Measurements from ENCODE around the gene DNAH6.
"Not testable (repeated sequence)": the region's sequence is repeated elsewhere in the genome, so short reads cannot be mapped to it uniquely, and the experiment has no call there.

The DNAH6 gene

DNA sequence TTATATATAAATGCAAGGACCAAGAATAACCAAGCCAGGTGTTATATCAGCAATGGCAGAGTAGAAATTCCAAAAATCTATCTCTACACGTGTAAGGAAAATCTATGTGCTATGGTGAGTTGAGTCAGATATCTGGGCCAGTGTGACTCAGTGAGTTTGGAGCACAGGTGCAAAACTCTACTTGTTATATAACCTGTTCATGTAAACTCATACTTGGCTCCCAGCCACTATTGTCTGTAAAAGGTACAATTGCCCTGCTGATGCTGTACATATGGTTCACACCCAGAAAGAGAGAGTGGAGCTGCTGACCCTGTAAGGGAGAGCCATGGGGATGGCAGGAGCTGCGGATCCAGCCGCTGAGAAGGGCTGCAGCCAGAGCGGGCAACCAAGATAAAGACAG, 252.5 kb downstream of the DNAH6 start:
- no peak for DNase-seq

DNA sequence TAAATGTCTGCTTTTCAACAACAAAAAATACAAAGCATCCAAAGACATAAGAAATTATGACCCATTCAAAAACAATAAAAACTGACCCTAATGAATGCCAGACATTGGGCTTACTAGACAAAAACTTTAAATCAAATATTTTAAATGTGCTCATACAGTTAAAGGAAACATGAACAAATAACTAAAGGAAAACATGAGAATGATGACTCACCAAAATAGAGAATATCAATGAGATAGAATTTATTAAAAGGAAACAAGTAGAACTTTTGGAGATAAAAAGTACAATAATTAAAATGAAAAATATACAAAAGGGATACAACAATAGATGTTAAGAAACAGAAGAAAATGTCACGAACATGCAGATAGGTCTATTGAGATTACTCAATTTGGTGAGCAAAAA, 254.0 kb downstream of the DNAH6 start:
- no peak for DNase-seq

DNA sequence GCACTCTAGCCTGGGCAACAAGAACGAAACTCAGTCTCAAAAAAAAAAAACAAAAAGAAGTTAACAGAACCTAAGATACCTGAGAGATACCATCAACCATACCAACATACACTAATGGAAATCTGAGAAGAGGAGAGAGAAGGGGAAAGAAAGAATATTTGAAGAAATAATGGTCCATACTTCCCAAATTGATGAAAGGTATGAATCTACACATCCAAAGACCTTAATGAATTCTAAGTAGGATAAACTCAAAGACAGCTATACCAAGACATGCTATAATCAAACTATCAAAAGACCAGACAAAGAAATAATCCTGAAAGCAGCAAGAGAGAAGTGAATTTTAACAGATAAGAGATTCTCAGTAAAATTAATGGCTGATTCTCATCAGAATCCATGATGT, 255.0 kb downstream of the DNAH6 start:
- DNase-seq, result no peak

DNA sequence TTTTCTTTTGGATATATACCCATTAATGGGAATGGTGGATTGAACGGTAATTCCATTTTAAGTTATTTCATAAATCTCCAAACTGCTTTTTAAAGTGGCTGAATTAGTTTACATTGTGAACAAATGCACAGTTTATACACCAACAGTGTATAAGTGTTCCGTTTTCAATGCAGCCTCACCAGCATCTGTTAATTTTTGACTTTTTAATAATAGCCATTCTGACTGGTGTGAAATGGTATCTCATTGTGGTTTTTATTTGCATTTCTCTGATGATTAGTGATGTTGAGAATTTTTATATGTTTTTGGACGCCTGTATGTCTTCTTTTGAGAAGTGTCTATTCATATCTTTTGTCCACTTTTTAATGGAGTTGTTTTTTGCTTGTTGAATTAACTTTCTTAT, 257.3 kb downstream of the DNAH6 start:
- DNase-seq, result not testable (repeated sequence)

DNA sequence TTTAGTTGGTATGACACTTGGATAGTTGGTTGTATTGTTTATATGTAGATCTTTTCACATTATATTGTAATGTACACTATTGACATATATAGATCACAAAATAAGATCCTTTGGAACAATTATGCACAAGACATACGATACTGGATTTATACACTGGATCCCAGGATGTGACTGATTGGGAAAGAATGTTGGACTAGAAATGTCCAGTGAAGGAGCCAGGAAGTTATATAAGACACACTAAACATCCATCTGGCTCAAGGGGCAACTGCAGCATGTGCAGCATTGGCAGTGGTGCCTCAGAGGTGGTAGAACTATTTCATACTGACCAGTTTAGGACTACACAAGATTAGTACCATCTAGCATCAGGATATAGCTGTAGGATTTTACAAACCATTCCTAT, 259.7 kb downstream of the DNAH6 start:
- no peak for DNase-seq

DNA sequence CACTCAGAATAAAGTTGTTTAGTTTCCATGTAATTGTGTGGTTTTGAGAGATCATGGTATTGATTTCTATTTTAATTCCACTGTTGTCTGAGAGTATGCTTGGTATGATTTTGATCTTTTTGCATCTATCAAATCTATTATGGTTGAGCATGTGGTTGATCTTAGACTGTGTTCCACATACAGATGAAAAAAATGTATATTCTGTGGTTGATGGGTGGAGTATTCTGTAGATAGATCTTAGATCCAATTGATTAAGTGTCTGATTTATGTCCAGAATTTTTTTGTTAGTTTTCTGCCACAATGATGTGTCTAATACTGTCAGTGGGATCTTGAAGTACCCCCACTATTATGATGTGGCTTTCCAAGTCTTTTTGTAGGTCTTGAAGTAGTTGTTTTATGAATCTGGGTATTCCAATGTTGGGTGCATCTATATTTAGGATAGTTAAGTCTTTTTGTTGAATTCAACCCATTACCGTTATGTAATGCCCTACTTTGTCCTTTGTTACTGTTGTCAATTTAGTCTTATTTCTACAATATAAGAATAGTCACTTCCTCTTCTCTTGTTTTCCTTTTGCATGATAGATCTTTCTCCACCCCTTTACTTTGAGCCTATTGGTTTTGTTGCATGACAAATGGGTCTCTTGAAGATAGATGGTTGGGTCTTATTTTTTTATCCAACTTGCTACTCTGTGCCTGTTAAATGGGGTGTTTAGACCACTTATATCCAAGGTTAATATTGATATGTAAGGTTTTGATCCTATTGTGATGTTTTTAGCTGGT, 262.8 kb downstream of the DNAH6 start:
- DNase-seq, result no peak

DNA sequence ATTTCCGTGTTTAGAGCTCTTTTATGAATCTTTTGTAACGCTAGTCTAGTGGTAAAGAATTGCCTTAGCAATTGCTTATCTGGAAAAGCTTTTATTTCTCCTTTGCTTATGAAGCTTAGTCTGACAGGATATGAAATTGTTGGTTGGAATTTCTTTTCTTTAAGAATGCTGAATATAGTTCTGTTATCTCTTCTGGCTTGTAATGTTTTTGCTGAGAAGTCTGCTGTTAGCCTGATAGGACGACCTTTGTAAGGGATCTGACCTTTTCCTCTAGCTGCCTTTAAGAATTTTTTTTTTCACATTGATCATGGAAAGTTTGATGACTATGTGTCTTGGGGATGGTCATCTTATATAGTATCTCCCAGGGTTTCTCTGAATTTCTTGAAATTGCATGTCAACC, 263.5 kb downstream of the DNAH6 start:
- DNase-seq, result no peak

DNA sequence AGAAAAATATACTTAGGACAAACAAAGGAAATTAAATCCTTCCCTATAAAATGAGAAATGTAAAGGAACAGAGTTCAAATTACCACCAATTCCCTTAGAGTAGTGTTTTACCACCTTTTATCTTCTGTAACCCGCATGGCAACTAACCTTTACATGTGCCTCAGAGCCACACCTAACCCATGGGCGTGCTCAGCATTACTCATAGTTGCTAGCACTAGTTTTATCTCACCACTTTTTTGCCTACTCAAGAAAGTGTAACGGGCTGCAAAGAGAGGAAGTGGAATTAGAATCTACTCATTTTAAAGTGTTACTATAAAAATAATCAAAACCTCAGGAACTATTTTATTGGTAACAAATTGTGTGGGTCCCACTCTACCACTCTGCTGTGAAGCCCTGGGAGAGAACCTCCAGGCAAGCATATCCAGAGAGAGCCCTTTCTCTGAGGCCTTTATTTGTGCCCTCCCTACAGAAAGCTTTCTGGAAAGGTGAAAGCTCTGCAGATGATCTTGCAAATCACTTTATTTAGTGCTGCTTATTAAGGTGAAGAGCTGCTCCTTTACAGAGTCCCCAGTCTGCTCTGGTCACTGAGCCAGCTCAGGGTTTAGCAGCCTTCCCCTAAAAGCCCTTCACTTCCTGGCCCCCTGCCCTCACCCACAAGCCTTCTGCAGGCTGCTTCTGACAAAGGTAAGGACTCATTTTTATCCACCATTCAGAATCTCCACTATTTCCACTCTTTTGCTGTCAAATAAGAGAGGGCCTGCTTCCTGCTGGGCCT, 265.8 kb downstream of the DNAH6 start:
- DNase-seq, result no peak

DNA sequence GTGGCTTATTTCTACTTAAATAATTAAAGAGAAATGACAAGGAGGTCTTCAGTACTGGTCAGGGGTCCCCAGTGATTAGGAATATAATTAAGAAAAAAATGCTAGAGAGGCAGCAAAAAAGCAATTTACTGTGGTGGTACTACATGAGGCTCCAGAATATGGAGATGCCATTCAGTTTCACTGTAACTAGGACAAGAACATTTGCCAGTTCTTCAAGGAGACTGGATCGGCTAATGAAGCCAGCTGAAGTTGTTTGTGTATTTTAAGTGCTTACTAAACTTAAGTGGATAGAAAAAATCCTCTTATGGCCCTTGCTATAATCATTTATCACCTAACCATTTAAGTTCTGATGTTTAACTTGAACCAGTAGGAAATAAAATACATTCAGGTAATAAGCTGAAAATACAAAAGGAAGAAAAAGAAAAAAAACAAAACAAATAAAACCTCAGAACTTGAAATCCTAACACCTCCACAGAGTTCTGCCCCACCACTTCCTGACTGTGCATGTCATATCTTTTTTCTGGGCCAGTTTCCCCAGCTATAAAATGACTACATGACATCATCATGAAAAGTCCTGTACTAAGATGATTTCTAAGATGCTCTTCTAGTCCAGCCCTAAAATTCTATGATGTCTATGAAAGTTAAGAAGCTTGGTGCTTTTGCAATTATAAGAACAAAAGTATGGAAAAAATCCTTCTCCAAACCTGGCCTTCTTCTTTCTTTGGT, 266.6 kb downstream of the DNAH6 start:
- no peak for DNase-seq

DNA sequence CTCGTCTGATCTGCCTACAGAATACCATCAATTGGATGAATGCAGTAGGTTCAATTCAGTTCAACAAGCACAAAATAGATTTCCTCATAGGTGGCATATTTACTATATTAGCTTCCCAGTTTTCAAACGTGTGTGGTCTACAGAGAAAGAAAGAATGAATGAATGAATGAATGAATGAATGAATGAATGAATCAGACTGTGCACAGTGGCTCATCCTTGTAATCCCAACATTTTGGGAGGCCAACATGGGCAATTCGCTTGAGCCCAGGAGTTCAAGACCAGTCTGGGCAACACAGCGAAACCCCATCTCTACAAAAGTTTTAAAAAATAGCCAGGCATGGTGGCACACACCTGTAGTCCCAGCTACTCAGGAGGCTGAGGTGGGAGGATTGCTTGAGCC, 269.7 kb downstream of the DNAH6 start:
- no peak for DNase-seq

DNA sequence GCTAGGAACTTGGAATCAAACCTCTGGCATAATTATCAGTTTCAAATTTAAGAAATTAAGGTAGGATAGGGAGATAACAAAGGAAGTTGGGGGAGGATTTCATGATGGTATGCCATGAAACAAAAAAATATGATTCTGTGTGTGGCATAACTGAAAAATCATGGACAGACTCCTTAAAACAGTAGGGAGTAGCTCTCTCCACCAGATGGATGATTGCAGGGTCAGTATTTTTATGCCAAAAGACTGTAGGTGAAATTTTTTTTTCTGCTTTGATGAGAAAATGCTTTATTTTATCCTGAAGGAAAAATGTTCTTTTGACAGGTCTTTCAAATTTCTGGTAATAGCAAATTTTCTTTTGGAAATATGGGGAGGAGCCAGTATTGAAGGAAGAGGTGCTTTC, 270.3 kb downstream of the DNAH6 start:
- no peak for DNase-seq

DNA sequence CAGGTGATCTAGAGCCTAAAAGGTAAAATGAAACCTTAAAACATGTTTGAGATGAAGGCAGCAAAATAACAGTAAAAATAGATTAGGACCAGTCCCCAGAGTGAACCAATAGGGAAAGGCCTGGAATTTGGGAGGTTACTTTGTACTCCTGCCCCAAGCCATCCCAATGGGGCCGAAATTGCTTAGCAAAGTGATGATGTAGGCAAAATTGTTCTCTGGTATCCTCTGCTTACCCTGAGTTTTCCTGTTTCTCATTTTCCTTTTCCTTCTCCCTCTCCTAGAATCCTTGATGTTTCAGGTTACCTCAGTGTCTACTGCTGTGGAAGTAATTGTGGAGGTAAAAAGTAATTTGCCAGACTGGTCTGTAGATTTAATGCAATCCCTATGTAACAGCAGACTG, 271.7 kb downstream of the DNAH6 start:
- DNase-seq, result no peak

DNA sequence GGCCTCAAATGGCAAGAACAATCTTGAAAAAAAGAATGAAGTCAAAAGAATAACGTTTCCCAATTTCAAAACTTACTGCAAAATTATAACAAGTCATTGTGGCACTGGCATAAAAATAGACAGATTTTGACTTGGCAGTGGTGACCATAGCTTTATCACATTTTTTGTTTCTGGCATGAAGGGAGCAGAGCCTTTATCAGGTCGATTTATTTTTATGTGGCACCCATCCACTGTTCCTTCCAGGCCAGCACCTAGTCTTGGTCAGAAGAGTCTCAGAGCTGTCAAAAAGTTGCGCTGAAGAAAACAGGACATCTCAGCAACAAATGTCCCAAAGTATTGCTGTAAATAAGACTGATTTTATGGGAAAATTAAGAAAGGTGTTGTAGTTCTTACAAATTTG, 272.2 kb downstream of the DNAH6 start:
- DNase-seq, result no peak

DNA sequence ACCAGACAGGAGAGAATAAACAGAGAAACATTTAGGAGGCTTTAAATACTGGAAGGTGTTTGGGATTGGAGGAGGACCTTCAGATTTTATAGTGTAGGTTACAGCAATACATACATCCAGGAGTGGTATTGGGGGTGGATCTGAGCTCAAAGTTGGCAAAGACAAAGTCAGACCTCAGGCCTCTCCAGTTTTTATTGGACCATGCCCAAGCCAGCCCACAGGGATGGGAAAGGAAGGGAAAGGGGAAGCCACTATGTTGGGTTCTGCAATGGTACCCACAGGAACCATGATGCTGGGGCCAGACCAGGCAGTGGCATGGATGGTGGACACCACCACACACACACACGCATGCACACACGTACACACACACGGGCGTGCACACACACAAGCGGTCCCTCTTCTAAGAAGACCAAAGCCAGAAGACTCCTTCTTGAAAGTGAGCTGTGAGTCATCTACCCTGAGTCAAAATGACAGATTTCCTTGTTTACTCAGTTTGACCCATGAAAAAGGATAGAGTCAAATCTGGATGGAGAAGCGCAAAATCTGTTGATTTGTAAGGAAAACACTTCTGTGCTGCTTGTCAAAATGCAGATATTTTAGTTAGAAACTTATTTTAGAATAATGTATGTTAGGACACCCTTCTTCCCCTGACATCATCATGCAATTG, 276.7 kb downstream of the DNAH6 start:
- DNase-seq, result no peak

DNA sequence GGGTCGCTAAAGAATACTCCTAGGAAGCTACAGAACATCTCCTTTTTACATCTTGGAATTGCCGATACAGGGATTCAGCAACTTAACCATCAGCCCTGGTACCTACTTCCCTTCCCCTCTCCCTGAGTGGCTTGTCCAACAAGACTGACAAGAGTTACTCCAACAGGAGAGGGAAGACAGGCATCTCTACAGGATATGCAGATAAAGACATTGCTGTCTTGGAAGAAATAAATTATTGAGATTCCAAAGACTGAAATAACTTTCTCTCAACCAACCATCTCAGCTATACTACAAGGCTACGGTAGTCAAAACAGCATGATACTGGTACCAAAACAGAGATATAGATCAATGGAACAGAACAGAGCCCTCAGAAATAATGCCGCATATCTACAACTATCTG, 277.3 kb downstream of the DNAH6 start:
- DNase-seq, result no peak

DNA sequence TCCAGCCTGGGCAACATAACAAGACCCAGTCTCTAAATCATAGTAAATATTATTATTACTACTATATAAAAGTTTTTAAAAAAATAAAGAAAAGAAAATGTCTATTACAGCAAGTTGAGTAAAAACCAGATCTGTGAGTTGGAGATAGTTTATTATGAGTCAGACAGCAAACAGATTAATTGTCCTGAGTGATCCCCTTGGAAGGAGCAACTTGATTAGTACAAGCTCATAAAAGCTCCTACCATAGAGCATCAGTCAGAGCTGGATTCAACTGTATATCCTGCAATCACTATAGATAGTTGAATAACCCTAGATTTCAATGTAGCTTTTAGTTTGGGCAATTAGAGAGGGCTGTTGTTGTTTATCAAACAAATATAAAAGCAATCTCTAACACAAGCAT, 280.5 kb downstream of the DNAH6 start:
- DNase-seq, result no peak

DNA sequence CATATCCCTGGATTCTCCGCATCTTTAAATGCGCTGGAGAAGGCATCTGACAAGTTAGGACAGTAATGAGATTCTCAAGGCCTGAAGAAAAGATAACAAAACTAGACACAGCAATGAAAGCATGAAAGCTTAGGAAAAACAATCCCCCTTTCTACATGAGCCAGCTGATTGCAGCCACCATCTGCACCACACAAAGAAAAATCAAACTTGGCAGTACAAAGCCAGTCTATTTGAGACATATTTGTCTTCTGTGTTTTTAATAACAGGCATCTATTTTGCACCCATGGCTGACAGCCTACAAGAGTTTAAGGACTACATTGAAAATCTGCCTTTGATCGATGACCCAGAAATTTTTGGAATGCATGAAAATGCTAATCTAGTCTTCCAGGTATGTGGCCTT, 281.0 kb downstream of the DNAH6 start:
- no peak for DNase-seq

DNA sequence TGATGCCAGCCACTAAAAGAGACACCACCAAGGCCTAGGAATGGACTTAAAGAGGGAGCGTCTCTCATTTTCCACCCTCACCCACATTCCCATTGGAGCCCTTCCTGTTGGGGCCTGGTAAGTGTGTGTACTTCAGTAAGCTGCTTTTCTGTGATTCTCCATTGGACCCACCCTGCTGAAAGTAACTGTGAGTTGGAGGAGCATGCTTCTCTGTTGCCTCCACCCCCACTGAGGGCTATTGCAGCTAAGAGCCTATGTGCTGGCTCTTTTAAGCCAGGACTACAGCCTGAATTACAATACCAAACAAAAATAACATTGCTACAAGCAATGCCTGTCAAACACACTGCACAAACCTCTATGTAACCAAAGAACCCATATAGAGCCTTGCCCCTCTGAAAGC, 283.5 kb downstream of the DNAH6 start:
- no peak for DNase-seq

DNA sequence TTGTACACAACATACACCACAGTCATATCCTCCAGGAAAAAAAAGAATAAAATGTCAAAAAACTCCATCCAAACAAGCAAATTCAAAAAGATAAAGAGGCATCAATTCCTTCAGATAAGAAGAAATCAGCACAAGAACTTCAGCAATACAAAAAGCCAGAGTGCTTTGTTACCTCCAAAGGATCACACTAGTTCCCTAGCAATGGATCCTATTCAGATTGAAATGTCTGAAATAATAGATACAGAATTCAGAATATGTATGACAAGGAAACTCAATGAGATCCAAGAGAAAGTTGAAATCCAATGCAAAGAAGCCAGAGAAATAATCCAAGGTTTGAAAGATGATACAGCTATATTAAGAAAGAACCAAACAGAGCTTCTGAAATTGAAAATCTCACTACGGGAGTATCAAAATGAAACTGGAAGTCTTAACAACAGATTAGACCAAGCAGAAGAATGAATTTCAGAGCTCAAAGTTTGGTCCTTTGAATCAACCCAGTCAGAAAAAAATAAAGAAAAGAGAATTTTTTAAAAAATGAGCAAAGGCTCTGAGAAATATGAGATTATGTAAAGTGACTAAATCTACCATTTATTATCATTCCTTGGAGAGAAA, 284.0 kb downstream of the DNAH6 start:
- DNase-seq, result no peak

DNA sequence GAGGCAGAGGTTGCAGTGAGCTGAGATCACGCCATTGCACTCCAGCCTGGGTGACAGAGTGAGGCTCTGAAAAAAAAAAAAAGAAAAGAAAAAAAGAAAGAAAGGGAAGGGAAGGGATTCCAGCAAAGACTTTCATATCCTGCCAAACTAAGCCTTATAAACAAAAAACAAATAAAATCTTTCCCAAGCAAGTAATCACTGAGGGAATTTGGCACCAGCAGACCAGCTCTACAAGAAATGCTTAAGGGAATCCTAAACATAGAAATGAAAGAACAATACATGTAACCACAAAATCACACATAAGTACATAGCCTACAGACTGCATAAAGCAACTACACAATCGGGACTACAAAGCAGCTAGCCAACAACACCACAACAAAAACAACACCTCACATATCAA, 285.5 kb downstream of the DNAH6 start:
- DNase-seq, result no peak

DNA sequence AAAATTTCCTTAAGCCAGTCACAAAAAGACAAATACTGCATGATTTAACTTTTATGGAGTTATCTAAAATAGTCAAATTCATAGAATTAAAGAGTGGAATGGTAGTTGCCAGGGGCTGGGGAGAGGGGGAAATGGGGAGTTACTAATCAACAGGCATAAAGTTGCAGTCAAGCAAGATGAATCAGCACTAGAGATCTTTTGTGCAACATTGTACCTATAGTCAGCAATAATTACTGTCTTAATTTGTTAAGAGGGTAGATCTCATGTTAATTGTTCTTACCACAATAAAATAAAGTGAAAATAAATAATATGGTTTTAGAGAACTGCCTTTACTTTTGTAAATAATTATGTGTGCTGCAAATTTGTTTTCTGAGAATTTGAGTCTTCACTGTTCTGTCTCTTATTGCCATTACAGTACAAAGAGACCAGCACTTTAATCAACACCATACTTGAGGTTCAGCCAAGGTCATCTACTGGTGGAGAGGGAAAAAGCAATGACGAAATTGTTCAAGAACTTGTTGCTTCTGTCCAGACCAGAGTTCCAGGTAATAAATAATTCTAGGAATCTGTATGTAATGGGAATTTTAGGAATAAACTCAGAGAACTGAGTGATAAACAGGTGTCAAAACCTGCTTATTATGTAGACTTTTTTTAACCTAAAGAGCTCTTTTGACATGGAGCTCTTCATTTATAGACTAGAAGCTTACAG, 289.1 kb downstream of the DNAH6 start:
- no peak for DNase-seq

DNA sequence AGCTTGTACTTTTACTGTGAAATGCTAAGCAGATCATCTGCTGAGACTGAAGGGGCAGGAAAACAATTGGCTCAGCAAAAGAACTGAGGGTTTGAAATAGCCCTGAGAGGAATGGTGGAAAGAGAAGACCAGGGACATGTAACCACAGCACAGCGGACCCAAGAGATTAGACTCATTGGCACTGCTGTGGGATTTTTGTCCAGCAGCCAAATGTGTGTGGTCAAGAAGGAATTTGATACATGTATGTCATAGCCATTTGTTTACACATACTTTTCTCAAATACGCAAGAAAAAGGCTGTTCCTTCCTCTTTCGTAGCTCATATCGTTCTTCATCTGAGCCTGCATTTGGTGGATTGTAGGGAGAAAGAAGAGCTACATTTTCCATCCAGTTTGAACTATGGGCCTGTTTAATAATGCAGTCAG, 290.8 kb downstream of the DNAH6 start:
- no peak for DNase-seq
